ENCODE data around the gene LTF. TPM values are rescaled to one million over a fixed set of nuclear protein-coding genes. Genes with fewer than 3 reads are reported as not detected.

LTF gene
- total and polyA plus RNA-seq, 9 of the 15 experiments (the other 6 are each of a cell fraction or from before 2014, with no cell fraction given) = 0.07 TPM; not detected in 8

DNA sequence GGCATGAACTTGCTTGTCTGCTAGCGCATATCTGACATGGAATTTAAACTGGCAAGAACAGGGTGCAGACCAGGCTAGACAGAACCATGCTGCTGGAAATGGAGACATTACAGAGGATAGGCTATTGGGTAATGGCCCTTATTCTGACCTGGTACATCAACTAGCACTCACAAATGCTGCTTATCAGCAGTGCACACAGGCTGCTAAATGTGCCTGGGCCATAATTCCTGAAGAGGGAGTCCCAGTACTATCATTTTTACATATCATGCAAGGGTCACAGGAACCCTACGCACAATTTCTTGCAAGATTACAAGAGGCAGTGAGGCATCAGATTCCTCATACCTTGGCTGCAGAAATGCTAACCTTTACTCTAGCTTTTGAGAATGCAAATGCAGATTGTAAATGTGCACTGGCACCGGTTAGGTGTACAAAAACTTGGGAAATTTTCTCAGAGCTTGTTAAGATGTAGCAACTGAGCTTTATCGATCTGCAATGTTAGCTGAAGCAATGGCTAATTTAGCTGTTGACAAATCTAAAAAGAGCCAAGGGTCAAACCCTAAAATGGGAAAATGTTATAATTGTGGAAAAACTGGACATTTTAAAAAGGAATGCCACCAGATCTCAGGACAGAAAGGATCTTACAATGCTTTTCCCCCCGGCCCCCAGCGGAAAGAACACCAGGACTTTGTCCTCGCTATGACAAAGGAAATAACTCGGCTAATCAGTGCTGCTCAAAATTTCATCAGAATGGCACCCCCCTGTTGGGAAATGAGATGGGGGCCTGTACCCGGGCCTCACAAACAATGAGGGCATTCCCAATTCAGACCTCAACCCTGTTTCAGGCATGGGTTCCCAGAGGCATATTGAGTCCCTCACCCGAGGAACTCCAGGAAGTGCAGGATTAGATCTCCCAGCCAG is 36.5 kb downstream of the LTF start (continued):
- TF ChIP-seq STAG1 (CRISPR knock-in tag; IDR thresholded peaks at IDR 0.05; ENCODE audit: borderline replicate concordance) (no peak), KDM1A (IDR thresholded peaks at IDR 0.05) (peak; percentile 26 to 52; a peak in 3 of 4 replicates), ZNF57 (CRISPR knock-in tag; IDR thresholded peaks at IDR 0.05) (0 out of 2 replicates have a peak, but pooled peaks have one; percentile 47), MTA2 (IDR thresholded peaks at IDR 0.05; ENCODE audit: low read depth) (0 out of 2 replicates have a peak, but pooled peaks have one; percentile 24), NFE2 (IDR thresholded peaks at IDR 0.05; ENCODE audit: low read depth) (peak; percentile 35; the same call in 1 of the 2 replicates), ATF1 (CRISPR knock-in tag; IDR thresholded peaks at IDR 0.05) (no peak), ATF1 (tag; IDR thresholded peaks at IDR 0.05) (peak; percentile 34; the same call in 1 of the 2 replicates), MEIS2 (IDR thresholded peaks at IDR 0.05; ENCODE audit: partially characterized antibody) (peak; percentile 65), TRIM24 (IDR thresholded peaks at IDR 0.05) (peak; percentile 39 to 52; a peak in 1 of 4 replicates), RBM34 (IDR thresholded peaks at IDR 0.05; ENCODE audit: borderline replicate concordance, insufficient read depth, low read length) (no peak), TAL1 (IDR thresholded peaks at IDR 0.05) (peak; percentile 67; the same call in 1 of the 2 replicates), RCOR1 (IDR thresholded peaks at IDR 0.05; ENCODE audit: borderline replicate concordance in 1 of 2, low read depth in 2 of 2, low read length in 2 of 2) (peak in 1 of 2 experiments; percentile 65; a peak in 1 of 4 replicates), POLR2AphosphoS5 (IDR thresholded peaks at IDR 0.05; ENCODE audit: control insufficient read depth, insufficient read depth, low read depth, low read length) (peak; percentile 41; the same call in 1 of the 2 replicates), NCOR1 (IDR thresholded peaks at IDR 0.05) (peak; percentile 64; the same call in 1 of the 2 replicates)
- TF ChIP-seq, protein P1, sequence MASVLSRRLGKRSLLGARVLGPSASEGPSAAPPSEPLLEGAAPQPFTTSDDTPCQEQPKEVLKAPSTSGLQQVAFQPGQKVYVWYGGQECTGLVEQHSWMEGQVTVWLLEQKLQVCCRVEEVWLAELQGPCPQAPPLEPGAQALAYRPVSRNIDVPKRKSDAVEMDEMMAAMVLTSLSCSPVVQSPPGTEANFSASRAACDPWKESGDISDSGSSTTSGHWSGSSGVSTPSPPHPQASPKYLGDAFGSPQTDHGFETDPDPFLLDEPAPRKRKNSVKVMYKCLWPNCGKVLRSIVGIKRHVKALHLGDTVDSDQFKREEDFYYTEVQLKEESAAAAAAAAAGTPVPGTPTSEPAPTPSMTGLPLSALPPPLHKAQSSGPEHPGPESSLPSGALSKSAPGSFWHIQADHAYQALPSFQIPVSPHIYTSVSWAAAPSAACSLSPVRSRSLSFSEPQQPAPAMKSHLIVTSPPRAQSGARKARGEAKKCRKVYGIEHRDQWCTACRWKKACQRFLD (CRISPR knock-in tag; IDR thresholded peaks at IDR 0.05) = peak; percentile 58; the same call in 1 of the 2 replicates
- TF ChIP-seq, protein P2, sequence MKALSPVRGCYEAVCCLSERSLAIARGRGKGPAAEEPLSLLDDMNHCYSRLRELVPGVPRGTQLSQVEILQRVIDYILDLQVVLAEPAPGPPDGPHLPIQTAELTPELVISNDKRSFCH (CRISPR knock-in tag; IDR thresholded peaks at IDR 0.05) = no peak
- TF ChIP-seq, protein P2 (tag; IDR thresholded peaks at IDR 0.05) = 0 out of 2 replicates have a peak, but pooled peaks have one; percentile 31
- TF ChIP-seq, protein P3, sequence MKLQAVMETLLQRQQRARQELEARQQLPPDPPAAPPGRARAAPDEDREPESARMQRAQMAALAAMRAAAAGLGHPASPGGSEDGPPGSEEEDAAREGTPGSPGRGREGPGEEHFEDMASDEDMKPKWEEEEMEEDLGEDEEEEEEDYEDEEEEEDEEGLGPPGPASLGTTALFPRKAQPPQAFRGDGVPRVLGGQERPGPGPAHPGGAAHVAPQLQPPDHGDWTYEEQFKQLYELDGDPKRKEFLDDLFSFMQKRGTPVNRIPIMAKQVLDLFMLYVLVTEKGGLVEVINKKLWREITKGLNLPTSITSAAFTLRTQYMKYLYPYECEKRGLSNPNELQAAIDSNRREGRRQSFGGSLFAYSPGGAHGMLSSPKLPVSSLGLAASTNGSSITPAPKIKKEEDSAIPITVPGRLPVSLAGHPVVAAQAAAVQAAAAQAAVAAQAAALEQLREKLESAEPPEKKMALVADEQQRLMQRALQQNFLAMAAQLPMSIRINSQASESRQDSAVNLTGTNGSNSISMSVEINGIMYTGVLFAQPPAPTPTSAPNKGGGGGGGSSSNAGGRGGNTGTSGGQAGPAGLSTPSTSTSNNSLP (IDR thresholded peaks at IDR 0.05; ENCODE audit: borderline replicate concordance, low read depth, low read length) = peak; percentile 8; the same call in 1 of the 2 replicates
- TF ChIP-seq, protein P4, sequence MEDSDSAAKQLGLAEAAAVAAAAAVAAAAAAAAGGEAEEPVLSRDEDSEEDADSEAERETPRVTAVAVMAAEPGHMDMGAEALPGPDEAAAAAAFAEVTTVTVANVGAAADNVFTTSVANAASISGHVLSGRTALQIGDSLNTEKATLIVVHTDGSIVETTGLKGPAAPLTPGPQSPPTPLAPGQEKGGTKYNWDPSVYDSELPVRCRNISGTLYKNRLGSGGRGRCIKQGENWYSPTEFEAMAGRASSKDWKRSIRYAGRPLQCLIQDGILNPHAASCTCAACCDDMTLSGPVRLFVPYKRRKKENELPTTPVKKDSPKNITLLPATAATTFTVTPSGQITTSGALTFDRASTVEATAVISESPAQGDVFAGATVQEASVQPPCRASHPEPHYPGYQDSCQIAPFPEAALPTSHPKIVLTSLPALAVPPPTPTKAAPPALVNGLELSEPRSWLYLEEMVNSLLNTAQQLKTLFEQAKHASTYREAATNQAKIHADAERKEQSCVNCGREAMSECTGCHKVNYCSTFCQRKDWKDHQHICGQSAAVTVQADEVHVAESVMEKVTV (CRISPR knock-in tag; IDR thresholded peaks at IDR 0.05) = peak; percentile 70
- TF ChIP-seq, protein P5, sequence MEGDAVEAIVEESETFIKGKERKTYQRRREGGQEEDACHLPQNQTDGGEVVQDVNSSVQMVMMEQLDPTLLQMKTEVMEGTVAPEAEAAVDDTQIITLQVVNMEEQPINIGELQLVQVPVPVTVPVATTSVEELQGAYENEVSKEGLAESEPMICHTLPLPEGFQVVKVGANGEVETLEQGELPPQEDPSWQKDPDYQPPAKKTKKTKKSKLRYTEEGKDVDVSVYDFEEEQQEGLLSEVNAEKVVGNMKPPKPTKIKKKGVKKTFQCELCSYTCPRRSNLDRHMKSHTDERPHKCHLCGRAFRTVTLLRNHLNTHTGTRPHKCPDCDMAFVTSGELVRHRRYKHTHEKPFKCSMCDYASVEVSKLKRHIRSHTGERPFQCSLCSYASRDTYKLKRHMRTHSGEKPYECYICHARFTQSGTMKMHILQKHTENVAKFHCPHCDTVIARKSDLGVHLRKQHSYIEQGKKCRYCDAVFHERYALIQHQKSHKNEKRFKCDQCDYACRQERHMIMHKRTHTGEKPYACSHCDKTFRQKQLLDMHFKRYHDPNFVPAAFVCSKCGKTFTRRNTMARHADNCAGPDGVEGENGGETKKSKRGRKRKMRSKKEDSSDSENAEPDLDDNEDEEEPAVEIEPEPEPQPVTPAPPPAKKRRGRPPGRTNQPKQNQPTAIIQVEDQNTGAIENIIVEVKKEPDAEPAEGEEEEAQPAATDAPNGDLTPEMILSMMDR (IDR thresholded peaks at IDR 0.05 in 2 of 3, conservative IDR thresholded peaks at IDR 0.05 in 1 of 3; ENCODE audit: insufficient read depth in 2 of 3, low read depth in 1 of 3, low read length in 3 of 3) = peak; percentile 39 to 72 (median 51)

All from K562 (cell line).